GM10266 (cell line): ENCODE results near the gene TLK1.

Experiments used
- DNase-seq: peaks from one replicate; pipeline ENCODE4 v3.0.0; 2012; ENCODE audit errors: extremely low spot score
- CTCF ChIP-seq: IDR thresholded peaks from 2 replicates; pipeline ENCODE4 v1.5.1; 2012; ENCODE audit warnings: mild to moderate bottlenecking, low read depth; ENCODE audit not compliant: control insufficient read depth, insufficient read depth; ENCODE audit errors: missing control alignments

TLK1 gene

GRCh38 chr2:171150694-171151285, 9.9 kb downstream of the TLK1 start:
- DNase-seq, result no peak
- no peak for TF ChIP-seq CTCF

- TF ChIP-seq CTCF, result no peak
- DNase-seq, result no peak
Observed at GRCh38 chr2:171149986-171150693, 10.6 kb downstream of the TLK1 start.

GRCh38 chr2:171149171-171149938, 11.3 kb downstream of the TLK1 start:
- TF ChIP-seq CTCF, result no peak
- no peak for DNase-seq

GRCh38 chr2:171147081-171147480, 13.6 kb downstream of the TLK1 start:
- TF ChIP-seq CTCF, result no peak
- no peak for DNase-seq

- TF ChIP-seq CTCF, result no peak
Observed at GRCh38 chr2:171146633-171147032, 14.1 kb downstream of the TLK1 start.

GRCh38 chr2:171146071-171146470, 14.6 kb downstream of the TLK1 start:
- no peak for TF ChIP-seq CTCF
- DNase-seq, result no peak

More at GRCh38 chr2:171146633-171147032, 14.1 kb downstream of the TLK1 start:
- no peak for DNase-seq

- no peak for TF ChIP-seq CTCF
- DNase-seq, result no peak
Observed at GRCh38 chr2:171143670-171144062, 17.0 kb downstream of the TLK1 start.
